ENCODE measurements around the gene VPS39.

Gene VPS39

DNA sequence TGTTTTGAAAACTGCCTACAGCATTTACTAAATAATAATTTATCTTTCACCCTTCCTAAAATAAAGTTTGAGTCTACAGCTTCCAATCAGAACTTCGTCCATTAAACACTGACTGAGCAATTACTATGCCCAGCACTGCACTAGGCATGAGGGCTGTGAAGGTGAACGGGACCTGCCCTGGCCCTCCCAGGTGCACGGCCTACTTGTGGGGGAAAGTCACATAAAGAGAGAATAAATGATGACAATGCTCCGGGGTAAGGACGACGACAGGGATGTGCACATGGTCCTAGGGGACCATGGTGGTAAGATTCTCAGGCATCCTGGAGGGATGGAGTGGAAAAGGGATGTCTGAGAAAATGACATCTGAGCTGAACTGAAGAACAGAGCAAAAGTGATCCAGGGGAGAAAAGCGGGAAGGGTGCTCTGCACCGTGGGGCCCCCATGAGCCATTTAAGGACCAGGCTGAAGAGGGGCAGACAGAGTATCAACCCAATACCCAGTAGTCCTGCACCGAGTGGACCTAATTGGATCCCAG is 63.2 kb downstream of the VPS39 start:
- no peak for DNase-seq

DNA sequence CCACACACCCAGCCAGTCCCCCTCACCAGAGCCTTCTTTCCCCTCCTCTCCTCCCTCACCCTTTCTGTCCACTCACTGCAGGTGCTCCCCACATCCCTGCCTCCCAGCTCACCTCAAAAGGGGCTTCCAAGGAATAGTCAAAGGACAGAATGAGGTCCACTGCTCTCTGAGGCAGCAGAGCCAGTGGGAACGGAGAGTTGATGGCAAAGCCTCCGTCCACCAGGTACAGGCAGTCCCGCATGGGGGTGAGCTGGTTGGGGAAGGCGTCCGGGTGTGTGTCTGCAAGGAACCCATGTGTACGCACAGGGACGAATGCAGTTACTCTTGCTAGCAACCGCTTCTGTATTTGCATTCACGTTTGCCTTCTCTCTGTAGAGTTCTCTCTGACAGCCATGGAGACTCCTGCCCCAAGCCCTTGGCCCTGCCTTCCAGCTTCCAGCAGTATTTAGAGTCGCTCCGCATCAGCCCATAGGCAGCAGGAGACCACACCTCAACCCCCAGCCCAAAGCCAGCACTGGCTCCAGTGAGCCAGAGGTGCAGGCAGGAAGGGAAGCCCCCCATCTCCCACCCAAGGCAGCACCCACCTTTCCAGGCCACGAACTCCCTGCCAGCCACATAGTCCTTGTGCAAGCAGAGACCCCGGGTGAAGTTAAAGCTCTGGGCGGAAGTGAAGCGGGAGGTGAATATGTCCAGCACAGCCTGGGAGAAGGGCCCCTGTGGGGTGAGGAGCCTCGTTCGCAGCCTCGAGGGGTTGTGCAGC is 64.1 kb downstream of the VPS39 start:
- no peak for DNase-seq

DNA sequence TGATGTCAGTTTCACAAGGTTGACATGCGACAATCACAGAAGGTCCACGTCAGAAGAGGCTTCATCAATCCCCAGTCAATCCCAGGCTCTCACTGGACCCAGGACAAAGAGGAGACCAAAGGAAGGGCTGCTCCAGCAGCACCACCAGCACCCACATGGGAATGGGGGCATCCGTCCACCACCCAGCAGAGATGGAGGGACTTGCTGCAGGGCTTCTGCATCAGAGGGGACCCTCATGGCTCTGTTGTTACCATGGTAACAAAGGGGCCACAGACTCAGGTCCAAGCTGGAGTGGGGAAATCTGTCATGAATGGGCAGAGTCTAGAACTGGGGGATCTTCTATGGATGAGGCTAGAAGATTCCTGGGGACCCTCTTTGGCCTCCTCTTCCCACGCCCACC is 64.7 kb downstream of the VPS39 start:
- DNase-seq, result no peak

DNA sequence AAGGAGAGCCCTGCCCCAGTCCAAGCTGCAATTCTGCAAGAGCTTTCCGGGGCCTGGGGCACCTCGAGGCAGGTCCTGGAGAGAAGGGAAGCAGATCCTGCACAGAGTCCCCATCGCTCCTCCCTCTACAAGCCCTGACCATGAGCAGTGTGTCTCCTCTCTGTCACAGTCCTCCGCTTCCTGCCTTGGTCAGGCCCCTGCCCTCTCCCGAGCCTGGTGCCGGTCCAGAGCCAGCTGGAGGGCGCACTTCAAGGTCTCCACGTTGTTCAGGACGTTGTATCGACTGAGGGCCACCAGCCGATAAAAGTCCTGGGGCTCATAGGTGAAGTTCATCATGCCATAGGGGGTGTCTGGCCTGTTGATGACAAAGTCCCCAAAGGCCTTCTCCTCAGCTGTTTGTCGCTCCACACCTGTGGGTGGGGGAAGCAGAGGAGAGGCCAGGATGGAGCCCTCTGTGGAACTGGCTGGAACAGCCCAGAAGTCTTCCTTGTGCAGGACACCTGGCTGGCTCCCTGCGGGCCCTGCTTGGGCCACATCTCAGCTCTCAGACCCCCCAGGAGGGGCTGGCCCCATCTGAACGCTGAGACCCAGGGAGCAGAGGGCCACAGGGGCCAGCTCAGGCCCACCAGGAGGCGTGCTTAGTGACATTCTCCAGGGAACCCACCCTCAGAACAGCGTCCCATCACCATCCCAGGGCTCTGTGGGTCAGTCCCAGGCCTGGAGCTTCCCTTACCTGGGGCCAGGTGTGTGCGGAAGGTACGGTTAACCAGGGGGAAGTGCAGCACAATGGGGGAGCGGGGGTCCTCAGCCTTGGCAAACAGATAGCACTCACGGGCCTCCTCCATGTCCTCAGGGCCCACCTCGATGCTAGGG is 66.1 kb downstream of the VPS39 start:
- DNase-seq, result no peak

DNA sequence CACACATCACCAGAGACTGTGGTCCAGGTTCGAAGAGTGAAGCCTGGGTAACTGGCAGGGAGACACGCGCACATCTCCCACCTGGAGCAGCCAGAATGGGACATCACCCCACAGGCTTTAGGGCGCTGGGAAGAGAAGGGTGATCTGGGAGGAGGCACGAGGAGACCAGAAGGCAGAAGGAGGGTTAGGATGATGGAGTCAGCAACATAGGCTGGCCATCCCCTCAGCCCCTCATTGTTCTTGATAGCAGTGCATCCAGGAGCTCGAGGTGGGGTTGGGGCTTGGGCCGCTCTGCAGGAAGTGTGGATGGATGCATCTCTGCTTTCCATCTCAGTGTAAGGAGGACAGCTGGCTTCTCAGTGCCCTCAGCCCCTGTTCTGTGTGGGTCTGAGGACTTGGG is 66.9 kb downstream of the VPS39 start:
- no peak for DNase-seq

DNA sequence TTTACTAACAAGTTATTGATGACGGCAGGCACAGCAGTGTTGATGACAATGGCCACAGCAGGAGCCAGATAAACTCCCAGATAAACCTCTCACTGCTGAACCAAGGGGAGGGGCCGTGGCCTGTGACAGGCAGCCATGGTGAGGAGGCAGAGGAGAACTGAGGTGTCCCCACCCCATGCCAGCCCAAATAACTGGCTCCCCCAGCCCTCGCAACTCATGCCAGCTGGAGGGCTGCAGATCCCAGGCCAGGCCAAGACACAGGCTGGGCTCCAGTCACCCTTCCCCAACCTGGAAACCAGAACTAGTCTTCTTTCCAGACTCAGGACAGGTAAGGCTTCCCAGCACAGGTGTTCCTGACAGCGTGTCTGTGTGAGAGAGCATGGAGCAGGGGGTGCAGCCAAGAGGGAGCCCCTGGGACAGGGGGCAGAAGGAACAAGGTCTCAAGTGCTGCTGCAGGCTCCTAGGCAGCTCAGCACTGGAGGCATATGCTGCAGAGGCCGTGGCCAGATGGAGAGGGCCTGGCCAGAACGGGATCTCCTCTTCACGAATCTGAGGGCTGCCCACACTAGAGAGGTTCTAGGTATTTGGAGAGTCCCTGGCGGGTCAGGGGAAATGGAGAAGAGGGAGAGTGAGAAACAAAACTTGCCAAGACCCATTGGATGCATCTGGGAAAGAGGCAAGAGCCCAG is 67.6 kb downstream of the VPS39 start:
- DNase-seq, result no peak

DNA sequence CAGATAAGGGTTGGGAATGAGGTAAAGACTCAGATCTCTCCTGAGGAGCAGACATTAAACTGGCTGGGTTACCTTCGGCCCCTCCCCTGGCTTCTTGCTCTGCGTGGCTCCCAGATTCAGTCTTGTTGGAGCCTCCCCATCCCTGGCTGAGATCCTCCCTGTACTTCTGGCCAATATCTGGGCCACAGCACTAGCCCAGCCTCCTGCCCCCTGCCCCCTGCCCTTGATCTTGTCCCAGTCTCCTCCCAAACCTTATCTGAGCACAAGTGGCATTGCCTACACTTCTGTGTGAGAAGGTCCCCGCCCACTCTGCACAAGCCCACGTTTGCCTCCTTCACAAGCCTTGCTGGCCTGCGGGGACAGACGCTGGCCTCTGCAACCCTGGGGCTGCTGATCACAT is 68.5 kb downstream of the VPS39 start:
- DNase-seq, result no peak

DNA sequence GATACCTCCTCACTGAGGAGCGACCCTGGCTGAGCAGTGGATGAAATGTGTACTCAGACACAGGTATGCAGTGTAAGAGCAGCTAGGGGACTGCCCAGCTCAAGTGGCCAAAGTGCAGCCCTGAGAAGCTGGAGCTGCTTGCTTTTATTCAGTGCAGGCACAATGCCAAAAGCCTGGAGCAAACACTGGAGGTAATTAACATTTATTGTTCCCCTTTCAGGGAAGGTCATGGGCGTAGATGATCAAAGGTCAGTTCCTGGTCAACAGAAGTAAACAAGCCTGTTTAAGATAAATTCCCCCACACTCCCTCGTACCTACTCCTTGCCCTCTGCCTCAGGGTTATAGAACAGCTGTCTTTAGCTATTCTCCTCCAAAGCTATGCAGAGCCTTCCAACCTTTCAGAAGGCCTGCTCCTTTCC is 69.1 kb downstream of the VPS39 start:
- no peak for DNase-seq

DNA sequence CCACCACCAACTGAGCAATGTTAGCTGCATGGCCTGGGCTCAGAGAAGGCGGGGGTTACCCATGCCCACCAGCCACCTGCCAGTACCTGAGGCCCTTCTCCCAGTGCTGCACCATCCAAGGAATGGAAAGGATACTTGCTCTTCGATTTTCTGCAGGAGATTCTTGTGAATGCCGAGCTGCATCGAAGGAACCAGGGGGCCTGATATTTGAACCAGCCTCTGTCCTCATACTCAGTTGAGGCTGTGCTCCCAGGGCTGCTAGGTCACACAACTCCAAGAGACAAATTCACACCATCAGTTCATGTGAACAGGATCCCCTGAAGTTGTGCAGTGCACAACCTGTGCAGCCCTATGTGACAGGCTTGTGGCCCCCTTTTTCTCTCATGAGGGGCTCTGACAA is 69.7 kb downstream of the VPS39 start:
- no peak for DNase-seq

DNA sequence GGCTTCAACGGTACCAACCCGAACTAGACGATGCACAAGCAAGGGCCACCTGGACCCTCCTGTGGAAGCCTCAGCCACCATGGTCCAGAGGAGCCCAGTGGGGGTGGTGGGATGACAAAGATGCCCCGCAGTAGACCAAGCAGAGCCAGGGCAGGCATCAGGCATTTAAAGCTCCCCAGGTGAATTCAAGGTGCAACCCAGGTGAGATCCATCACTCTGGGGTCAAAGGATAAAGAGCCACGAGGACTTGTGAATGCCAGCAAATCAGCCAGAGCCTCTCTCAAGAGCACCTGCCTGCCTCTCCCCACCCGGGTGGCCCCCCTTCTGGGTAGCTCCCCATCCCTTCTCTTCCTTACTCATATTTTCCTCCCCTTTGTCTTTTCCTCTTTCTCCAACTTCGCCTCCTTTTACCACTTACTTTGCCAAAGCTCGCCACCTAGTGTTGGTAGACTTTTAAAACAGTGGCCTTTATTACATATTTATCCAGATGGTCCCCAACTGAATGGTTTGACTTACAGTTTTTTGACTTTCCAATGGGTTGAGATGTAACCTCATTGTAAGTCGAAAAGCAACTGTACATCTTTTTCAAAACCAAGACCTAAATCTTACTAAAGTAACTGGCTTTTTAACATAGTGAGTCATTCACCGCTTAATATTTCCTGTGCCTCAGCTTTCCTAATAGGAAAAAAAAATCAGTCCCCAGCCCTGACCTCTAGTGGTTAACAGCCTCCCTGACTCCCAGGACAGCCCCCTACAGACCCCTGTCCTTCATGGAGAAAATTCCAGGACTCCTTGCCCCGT is 70.4 kb downstream of the VPS39 start:
- DNase-seq, result peak in 1 of 2 donors; percentile 7

DNA sequence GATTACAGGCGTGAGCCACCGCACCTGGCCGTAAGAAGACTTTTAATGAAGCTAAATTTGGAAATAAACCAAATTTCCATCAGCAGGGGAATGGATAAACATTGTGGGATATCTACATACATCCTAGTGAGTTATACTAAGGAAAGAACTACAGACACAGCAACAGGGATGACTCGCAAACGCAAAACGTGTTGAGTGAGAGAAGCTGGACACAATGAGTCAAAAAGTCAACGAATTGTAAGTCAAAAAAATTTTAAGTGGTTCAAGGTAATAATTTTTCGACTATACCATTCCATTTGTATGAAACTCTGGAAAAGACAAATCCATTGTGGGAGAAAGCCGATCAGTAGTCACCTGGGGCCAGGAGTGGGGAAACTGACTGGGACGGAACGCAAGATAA is 71.6 kb downstream of the VPS39 start:
- no peak for DNase-seq

DNA sequence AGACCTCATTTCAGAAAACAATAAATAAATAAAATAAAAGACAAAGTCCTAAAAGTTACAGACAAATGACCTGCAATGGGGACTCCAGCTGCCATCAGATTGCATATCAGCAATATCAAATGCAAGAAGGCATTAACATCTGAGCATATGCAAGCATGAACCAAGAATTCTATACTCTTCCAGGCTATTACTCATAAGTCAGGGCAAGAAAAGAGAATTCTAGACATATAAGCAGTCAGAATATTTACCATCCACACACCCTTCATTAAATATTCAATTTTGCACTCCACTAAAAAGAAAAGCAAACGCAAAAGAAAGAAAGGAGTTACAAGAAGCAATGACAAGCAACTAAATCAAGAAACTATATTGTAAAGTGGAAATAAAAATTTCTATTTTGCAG is 72.8 kb downstream of the VPS39 start:
- no peak for DNase-seq

DNA sequence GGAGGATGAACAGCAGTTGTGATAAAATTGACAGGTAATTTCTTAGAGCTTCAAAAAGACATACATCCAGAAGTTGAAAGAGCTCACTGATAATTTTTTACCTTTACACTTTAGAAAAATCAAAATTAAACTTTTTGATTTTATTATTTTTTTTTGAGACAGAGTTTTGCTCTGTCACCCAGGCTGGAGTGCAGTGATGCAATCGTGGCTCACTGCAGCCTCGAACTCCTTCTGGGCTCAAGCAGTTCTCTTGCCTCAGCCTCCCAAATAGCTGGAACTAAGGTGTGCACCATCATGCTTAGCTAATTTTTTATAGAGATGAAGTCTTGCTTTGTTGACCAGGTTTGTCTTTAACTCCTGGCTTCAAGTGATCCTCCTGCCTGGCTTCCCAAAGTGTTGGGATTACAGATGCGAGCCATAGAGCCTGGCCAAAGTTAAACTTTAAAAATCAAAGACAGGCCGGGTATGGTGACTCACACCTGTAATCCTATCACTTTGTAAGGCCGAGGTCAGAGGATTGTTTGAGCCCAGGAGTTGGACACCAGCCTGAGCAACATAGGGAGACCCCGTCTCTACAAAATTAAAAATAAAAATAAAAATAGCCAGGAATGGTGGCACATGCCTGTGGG is 73.4 kb downstream of the VPS39 start:
- no peak for DNase-seq

DNA sequence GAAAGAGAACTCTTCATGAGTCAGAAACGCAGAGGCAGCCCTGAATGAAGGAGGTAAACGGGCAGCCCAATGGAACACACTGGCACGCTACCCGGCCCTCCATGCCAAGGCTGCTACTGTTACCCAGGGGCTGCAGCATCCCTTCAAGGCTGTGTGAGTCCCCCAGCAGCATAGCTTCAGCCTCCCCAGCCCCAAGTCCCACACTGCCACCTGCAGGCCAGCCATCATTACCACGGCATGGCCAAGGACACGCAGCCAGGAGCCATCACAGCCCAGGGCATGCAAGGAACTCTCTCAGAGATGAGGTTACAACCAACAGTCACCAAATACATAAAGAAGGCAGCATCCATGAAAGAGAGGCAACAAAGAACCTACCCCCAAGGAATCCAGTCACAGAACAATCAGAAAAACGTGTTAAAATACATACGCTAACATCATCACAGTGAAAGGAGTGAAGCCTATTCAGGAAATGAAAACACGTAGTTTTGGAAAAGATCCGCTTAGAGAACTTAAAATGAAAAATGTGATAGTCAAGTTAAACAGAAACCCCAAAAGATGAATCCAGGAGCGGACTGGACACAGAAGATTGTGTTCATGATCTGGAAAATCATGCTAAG is 74.1 kb downstream of the VPS39 start:
- DNase-seq, result peak; percentile 59 to 71

DNA sequence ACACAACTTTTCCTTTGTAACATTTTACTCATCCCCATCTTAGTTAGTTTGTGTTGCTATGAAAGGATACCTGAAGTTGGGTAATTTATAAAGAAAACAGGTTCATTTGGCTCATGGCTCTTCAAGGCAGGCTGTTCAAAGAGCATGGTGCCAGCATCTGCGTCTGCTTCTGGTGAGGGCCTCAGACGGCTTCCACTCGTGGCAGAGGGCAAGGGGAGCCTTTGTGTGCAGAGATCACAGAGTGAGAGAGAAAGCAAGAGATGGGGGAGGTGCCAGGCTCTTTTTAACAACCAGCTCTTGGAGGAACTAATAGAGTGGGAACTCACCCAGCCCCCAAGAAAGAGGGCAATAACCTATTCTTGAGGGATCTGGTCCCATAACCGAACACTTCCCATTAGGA is 74.7 kb downstream of the VPS39 start:
- DNase-seq, result no peak

DNA sequence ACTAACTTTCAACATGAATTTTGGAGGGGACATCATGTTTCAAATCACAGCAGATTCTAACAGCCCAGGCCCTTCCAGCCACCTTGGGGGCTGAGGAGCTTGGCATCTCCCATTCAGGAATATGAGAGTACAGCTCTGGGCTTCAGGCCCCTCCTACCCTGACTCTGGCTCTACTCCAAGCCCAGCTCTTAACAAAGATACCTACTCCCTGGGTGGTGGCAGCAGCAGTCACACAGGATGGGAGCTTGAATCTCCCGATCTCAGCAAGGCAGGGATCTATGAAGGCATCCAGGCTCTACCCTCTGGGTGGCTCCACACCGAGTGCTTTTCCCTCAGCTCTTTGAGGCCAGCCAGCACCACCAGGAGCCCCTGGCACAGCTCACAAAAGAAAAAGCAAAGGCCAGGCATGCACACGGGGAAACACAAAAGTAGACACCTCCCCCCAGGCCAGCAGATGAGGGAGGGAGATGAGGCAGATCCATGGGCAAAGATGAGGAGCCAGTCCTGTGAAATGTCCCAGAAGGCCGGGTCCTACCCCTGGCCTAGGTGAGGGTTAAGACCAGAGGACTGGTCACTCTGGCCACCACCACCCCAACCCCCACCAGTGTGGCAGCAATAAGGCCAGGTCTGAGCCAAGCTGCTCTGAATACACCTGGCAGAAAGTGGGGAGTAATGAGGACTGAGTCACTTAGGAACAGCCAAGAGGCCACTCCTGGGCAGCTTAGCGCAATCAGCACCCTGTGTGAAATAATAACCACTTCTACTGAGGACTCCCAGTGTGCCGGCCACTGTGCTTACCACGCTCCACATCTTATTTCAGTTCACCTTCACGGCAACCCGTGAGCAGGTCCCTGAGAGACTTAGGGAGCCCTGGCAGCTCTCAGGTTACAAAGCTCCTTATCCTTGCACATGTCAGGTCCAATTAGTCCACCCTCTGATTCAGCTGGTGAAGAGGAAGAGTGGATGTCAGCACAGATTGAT is 76.0 kb downstream of the VPS39 start:
- no peak for DNase-seq

DNA sequence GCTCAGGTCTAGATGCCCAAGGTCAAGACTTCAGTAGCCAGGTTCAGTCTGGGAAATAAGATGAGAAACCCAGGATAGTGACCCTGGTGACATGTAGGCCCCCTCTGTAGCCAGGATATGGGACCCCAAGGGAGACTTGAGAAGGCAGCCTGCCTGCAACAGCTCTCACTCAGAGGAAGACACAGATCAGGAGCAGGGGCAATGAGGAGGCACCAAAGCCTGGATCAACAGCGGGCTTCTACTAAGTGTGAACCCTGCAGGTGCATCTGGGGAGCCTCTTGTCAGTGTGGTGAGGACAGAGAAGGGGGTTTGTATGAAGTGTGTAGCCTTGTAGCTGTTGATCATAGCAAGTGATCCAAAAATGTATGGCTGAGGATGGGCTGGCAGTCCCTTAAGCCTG is 77.1 kb downstream of the VPS39 start:
- no peak for DNase-seq

DNA sequence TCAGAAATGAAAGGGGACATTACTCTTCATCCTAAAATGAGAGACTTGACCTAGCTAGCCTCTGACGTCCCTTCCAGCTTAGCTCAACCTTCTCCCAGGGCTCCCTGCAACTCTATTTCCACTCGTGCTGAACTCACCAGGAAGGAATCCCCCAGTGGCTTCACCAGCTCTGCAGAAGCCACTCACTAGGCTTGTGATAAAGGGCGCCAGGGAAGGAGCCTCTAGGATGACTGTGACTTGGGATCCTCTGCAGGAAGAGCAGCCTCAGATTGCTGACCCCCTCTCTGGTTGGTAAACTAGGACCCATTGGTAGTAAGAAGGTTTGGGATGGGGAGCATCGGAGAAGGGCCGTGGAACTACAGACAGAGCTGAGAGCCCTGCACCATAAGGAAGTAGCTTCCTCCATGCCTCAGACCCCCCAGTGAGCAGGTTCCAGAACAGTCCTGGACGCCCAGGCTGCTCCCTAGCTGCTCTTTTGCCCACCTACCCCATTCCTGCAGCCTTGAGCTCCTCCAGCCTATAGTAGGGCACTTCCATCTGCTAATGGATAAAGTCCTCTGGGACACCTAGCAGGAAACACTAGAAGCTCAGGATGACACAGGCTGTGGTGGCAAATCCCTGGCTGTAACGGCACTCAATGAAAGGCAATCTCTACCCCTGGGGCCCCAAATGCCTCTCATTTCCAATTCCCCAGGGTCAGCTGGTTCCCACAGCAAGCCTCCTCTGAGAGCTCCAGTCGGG is 77.7 kb downstream of the VPS39 start:
- no peak for DNase-seq

DNA sequence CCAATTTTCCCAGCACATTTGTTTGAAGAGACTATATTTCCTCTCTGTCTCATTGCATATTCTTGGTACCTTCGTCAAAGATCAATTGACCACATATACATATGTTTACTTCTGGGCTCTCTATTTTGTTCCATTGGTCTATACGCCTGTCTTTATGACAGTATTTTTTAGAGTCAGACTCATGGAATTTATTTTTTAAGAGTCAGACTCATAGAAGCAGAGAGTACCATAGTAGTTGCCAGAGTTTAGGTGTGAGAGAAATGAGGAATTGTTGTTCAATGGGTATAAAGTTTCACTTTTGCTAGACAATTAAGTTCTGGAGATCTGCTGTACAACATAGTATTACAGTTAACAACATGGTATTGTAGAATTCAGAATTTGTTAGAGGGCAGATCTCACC is 78.7 kb downstream of the VPS39 start:
- DNase-seq, result no peak

DNA sequence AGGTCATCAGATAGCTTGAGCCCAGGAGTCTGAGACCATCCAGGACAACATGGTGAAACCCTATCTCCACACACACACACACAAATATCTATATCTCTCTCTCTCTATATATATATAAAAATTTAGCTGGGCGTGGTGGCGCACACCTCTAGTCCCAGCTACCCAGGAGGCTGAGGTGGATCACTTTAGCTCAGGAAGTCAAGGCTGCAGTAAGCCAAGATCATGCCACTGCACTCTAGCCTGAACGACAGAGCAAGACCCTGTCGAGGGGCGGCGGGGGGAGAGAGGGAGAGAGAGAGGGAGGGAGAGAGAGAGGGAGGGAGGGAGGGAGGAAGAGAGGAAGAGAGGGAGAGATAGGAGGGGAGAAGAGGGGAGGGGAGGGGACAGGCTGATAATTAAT is 79.6 kb downstream of the VPS39 start:
- no peak for DNase-seq
